HG02938 (cell line): ENCODE measurements around the gene DDR2.

ENCODE experiments used
- ATAC-seq: cut with Tn5 transposase; IDR thresholded peaks from one replicate; pipeline ENCODE4 v1.9.1; 2021; ENCODE audit warnings: mild to moderate bottlenecking, moderate library complexity; ENCODE audit not compliant: unreplicated experiment

The DDR2 gene

GRCh38 chr1:162694911-162695310, 62.6 kb downstream of the DDR2 start:
- ATAC-seq, result no peak

GRCh38 chr1:162695687-162696086, 63.4 kb downstream of the DDR2 start:
- no peak for ATAC-seq

GRCh38 chr1:162696286-162696862, 64.1 kb downstream of the DDR2 start:
- no peak for ATAC-seq

GRCh38 chr1:162697140-162697895, 65.1 kb downstream of the DDR2 start:
- no peak for ATAC-seq

- no peak for ATAC-seq
These were observed 67.1 kb downstream of the DDR2 start for GRCh38 chr1:162699366-162699765.

GRCh38 chr1:162700131-162700530, 67.9 kb downstream of the DDR2 start:
- ATAC-seq, result no peak

GRCh38 chr1:162701286-162701685, 69.0 kb downstream of the DDR2 start:
- ATAC-seq, result no peak

- no peak for ATAC-seq
These were observed 70.4 kb downstream of the DDR2 start for GRCh38 chr1:162702628-162703027.

GRCh38 chr1:162703708-162704107, 71.4 kb downstream of the DDR2 start:
- no peak for ATAC-seq

GRCh38 chr1:162704673-162705424, 72.6 kb downstream of the DDR2 start:
- no peak for ATAC-seq

GRCh38 chr1:162706003-162706402, 73.7 kb downstream of the DDR2 start:
- no peak for ATAC-seq

- no peak for ATAC-seq
These were observed 74.3 kb downstream of the DDR2 start for GRCh38 chr1:162706606-162707005.

GRCh38 chr1:162708286-162708685, 76.0 kb downstream of the DDR2 start:
- ATAC-seq, result no peak

GRCh38 chr1:162709132-162709860, 77.0 kb downstream of the DDR2 start:
- no peak for ATAC-seq

- ATAC-seq, result no peak
These were observed 77.6 kb downstream of the DDR2 start for GRCh38 chr1:162709870-162710269.

- no peak for ATAC-seq
These were observed 78.1 kb downstream of the DDR2 start for GRCh38 chr1:162710345-162710744.

GRCh38 chr1:162710780-162711465, 78.7 kb downstream of the DDR2 start:
- no peak for ATAC-seq

- no peak for ATAC-seq
These were observed 80.2 kb downstream of the DDR2 start for GRCh38 chr1:162712317-162713029.

GRCh38 chr1:162716123-162716522, 83.9 kb downstream of the DDR2 start:
- ATAC-seq, result no peak

- no peak for ATAC-seq
These were observed 84.3 kb downstream of the DDR2 start for GRCh38 chr1:162716552-162716951.
